ENCODE results near the gene SCAMP4. TPM values are rescaled to one million over a fixed set of nuclear protein-coding genes. Genes with fewer than 3 reads are reported as not detected.
"Not testable (repeated sequence)": the region's sequence is repeated elsewhere in the genome, so short reads cannot be mapped to it uniquely, and the experiment has no call there.

The SCAMP4 gene
- total and polyA plus RNA-seq, 7 experiments from 2014 or later = 11.8 to 35.5 (median 19.7) TPM

DNA sequence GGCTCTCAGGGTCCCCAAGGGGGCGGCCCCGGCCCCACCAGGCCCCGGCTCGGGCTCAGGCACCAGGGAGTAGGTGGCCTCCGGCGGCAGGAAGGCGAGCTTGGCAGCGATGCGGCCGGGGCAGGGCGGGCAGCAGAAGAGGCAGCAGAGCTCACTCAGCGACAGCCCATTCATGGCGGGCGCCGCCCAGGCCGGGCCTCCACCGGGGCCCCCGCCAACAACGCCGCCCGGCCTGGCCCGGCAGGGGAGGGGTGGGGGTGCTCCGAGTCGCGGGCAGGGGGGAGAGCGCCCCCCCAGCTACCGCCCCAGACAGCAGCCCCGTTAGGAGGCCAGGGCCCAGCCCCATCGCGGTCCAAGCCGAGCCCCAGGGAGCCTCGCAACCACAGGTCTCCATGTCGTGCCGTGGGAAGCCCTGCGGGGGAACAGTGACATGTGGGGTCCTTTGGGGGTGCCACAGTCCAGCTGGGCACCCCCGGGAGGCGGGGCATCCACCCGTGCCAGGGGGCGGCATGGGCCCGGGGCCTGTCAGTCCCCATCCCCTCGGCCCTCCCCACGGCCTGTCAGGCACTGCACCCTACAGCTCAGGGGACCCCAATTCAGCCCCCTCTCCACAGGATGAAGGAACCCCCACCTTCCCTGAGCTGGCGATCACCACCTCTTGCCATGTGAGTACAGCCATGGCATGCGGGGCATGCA is 23.7 kb upstream of the SCAMP4 start:
- Mint-ChIP-seq H3K36me3 (peaks cover 3 to 13% (median 4%) of the 10 kb centered on the region in 5 donors), H3K27ac (peak overlapping the region; percentile 96 to 100 (median 98)), H3K4me1 (peaks cover 21 to 38% (median 28%) of the 10 kb centered on the region in 7 donors), H3K4me3 (peak overlapping the region; percentile 92 to 100 (median 99))
- intact Hi-C loops (cut with micrococcal nuclease) = loop anchor here in 1 of 2 donors (1.0 kb wide), 1 partner anchor 24 kb away; the partner anchor contains the start of genes ADAT3 and SCAMP4
- not testable (repeated sequence) for H3K27me3 Mint-ChIP-seq; H3K27me3 ChIP-seq (ENCODE audit: control insufficient read depth in 2 of 2, insufficient read depth in 2 of 2, low read length in 2 of 2); ATAC-seq; H3K9me3 Mint-ChIP-seq; DNase-seq; H3K9me3 ChIP-seq (ENCODE audit: control insufficient read depth in 2 of 3, low read length in 3 of 3)
- POLR2A ChIA-PET = interaction anchor here (0.9 to 5.0 kb wide), 6 partner anchors 13 to 25 kb away, joined by 3 to 57 read pairs (median 6); no protein-coding TSS in a partner anchor
- peaks cover 24 to 32% of the 10 kb centered on the region in 2 donors for H3K4me1 ChIP-seq (ENCODE audit: control insufficient read depth in 2 of 2, insufficient read depth in 2 of 2, low read length in 2 of 2)
- CTCF ChIA-PET = interaction anchor here (1.3 kb wide), 1 partner anchor 16 kb away, joined by 4 read pairs; no protein-coding TSS in a partner anchor
- peak overlapping the region; percentile 86 for H3K27ac ChIP-seq (ENCODE audit: low read depth, low read length)
- peaks cover 0 to 22% (median 0%) of the 10 kb centered on the region in 3 experiments for H3K36me3 ChIP-seq (ENCODE audit: control insufficient read depth in 2 of 3, insufficient read depth in 3 of 3, low read length in 3 of 3)
- peak overlapping the region; percentile 73 for H3K4me3 ChIP-seq (ENCODE audit: low read length)

DNA sequence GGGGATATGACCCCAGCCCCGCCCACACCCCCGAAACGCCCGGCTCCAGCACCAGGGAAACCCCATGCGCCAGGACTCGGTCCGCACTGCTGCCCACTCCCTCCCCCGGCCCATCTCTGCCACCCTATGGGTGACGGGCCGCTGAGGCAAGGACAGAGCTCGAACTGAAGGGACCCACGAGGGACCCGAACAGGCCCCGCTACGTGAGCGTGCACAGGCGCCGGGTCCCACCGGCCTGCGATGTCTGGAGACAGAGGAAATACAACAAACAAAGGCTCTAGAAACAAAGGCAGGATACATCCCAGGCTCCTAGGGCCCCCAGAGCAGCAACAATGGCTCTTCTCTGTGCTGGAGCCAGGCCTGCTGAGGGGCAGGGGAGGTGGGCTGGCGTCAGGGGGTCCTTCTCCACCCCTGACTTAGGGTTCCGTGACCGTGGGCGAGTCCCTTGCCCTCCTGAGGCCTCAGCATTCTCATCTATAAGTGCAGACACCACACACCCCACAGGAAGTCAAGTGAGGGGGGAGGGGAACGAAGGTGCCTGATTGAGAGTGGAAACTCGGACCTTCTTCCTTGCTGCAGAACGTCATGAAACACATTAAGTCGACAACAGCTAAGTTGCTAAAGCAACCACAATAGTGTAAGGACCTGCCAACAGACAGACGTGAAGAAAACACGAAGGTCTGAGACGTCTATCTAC is 23.0 kb upstream of the SCAMP4 start:
- Mint-ChIP-seq H3K27me3 (no peaks in the 10 kb centered on the region), H3K9me3 (peaks cover 0 to 2% (median 0%) of the 10 kb centered on the region in 11 donors), H3K4me1 (peaks cover 21 to 38% (median 31%) of the 10 kb centered on the region in 7 donors), H3K36me3 (peaks cover 3 to 13% (median 4%) of the 10 kb centered on the region in 5 donors), H3K4me3 (peak overlapping the region; percentile 92 to 100 (median 99)), H3K27ac (peak overlapping the region; percentile 96 to 100 (median 98))
- CTCF ChIA-PET = interaction anchor here (0.5 to 1.3 kb wide), 2 partner anchors 15 to 143 kb away, joined by 3 to 4 read pairs; no protein-coding TSS in a partner anchor
- Histone ChIP-seq H3K4me3 (ENCODE audit: low read length) (peak overlapping the region; percentile 73), H3K9me3 (ENCODE audit: control insufficient read depth in 2 of 3, low read length in 3 of 3) (no peaks in the 10 kb centered on the region), H3K4me1 (ENCODE audit: control insufficient read depth in 2 of 2, insufficient read depth in 2 of 2, low read length in 2 of 2) (peaks cover 22 to 31% of the 10 kb centered on the region in 2 donors), H3K36me3 (ENCODE audit: control insufficient read depth in 2 of 3, insufficient read depth in 3 of 3, low read length in 3 of 3) (peaks cover 0 to 22% (median 0%) of the 10 kb centered on the region in 3 experiments), H3K27ac (ENCODE audit: low read depth, low read length) (peak overlapping the region; percentile 86), H3K27me3 (ENCODE audit: control insufficient read depth in 2 of 2, insufficient read depth in 2 of 2, low read length in 2 of 2) (no peaks in the 10 kb centered on the region)
- ATAC-seq = peak; percentile 74
- POLR2A ChIA-PET = interaction anchor here (0.6 to 5.0 kb wide), 7 partner anchors 14 to 613 kb away, joined by 3 to 57 read pairs (median 5); partner anchors contain the start of gene CIRBP
- peak in 8 of 9 donors; percentile 61 to 94 (median 89) for DNase-seq
- intact Hi-C loops (cut with micrococcal nuclease) = loop anchor here in 1 of 2 donors (1.0 kb wide), 1 partner anchor 23 kb away; the partner anchor contains the start of genes ADAT3 and SCAMP4

DNA sequence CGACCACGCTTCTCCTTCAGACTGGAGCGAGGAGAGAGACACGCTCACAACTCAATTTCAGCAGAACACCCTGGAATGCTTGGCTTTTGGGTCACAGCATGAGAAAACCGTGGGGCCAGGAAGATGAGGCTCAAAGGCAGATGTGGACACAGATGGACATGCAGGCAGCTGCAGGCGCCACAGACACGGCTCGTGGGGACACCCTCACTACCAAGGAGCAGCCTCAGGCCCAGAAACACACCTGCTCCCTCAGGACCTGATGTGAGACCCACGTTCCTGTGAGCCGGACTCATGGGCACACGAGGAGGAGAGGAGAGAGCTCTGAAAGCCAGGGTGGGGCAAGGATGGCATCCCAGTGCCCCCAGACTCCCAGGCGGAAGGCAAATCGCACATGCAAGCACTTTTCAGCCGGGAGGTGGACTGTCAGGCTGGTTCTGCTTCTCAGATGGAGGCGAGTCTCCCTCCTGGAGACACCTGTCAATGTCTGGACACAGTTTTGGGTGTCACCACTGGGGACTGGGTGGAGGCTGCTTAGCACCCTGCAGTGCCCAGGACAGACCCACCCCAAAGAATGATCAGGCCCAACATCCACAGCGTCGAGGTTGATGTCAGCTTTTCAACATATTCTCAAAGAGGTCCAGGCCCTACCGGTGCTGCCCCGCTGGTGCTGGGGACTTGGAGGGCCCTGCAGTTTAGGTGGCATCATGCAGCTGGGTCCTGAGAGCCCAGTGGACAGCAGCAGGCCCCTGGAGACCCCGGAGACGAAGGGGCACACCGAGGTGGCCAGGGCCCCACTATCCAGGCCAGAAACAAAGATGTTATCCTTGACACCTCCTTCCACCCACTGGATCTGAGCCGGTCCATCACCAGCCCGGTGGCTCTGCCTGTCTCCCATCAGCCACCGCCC is 22.2 kb upstream of the SCAMP4 start:
- no peaks in the 10 kb centered on the region for H3K27me3 ChIP-seq (ENCODE audit: control insufficient read depth in 2 of 2, insufficient read depth in 2 of 2, low read length in 2 of 2)
- peaks cover 22 to 31% of the 10 kb centered on the region in 2 donors for H3K4me1 ChIP-seq (ENCODE audit: control insufficient read depth in 2 of 2, insufficient read depth in 2 of 2, low read length in 2 of 2)
- ChIA-PET CTCF (interaction anchor here (0.5 to 0.6 kb wide), 2 partner anchors 135 to 142 kb away, joined by 3 to 5 read pairs; no protein-coding TSS in a partner anchor), POLR2A (interaction anchor here (0.6 to 5.0 kb wide), 9 partner anchors 13 to 733 kb away, joined by 3 to 57 read pairs (median 5); partner anchors contain the start of gene CIRBP)
- H3K4me3 ChIP-seq (ENCODE audit: low read length) = peak overlapping the region; percentile 73
- Mint-ChIP-seq H3K4me1 (peaks cover 21 to 38% (median 33%) of the 10 kb centered on the region in 7 donors), H3K27me3 (no peaks in the 10 kb centered on the region), H3K9me3 (peaks cover 0 to 2% (median 0%) of the 10 kb centered on the region in 11 donors), H3K27ac (peak overlapping the region; percentile 96 to 100 (median 98)), H3K4me3 (peak overlapping the region; percentile 92 to 100 (median 99)), H3K36me3 (peaks cover 3 to 13% (median 4%) of the 10 kb centered on the region in 5 donors)
- H3K36me3 ChIP-seq (ENCODE audit: control insufficient read depth in 2 of 3, insufficient read depth in 3 of 3, low read length in 3 of 3) = peaks cover 0 to 22% (median 0%) of the 10 kb centered on the region in 3 experiments
- H3K9me3 ChIP-seq (ENCODE audit: control insufficient read depth in 2 of 3, low read length in 3 of 3) = no peaks in the 10 kb centered on the region
- intact Hi-C loops (cut with micrococcal nuclease) = loop anchor here in 1 of 2 donors (1.0 kb wide), 1 partner anchor 22 kb away; the partner anchor contains the start of genes ADAT3 and SCAMP4
- no peak for DNase-seq
- ATAC-seq = no peak
- peak overlapping the region; percentile 86 for H3K27ac ChIP-seq (ENCODE audit: low read depth, low read length)

DNA sequence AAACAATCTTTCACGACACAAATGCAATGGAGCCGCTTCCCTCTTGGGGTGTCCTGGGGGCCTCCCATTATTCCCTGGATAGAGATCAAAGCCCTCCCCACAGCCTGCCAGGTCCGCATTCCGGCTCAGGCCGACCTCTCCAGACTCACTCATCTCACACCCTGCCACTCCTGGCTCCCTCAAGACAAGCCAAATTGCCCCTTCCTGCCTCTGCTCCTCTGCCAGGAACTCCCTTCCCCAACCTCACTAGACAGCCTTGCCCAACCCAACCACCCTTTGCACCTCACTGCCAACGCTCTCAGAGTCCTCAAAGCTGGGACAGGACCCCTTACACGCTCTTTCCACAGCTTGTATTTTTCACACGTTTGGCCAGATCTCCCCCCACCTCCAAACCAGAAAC is 21.4 kb upstream of the SCAMP4 start:
- H3K4me3 Mint-ChIP-seq = peak overlapping the region; percentile 92 to 100 (median 99)
- Histone ChIP-seq H3K4me3 (ENCODE audit: low read length) (peak overlapping the region; percentile 73), H3K27ac (ENCODE audit: low read depth, low read length) (peak overlapping the region; percentile 86), H3K36me3 (ENCODE audit: control insufficient read depth in 2 of 3, insufficient read depth in 3 of 3, low read length in 3 of 3) (peaks cover 0 to 20% (median 0%) of the 10 kb centered on the region in 3 experiments), H3K4me1 (ENCODE audit: control insufficient read depth in 2 of 2, insufficient read depth in 2 of 2, low read length in 2 of 2) (peaks cover 22 to 31% of the 10 kb centered on the region in 2 donors), H3K9me3 (ENCODE audit: control insufficient read depth in 2 of 3, low read length in 3 of 3) (no peaks in the 10 kb centered on the region), H3K27me3 (ENCODE audit: control insufficient read depth in 2 of 2, insufficient read depth in 2 of 2, low read length in 2 of 2) (no peaks in the 10 kb centered on the region)
- ATAC-seq (no peak), DNase-seq (peak in 2 of 9 donors; percentile 33 to 36)
- H3K27me3 Mint-ChIP-seq = no peaks in the 10 kb centered on the region
- peaks cover 0 to 2% (median 0%) of the 10 kb centered on the region in 11 donors for H3K9me3 Mint-ChIP-seq
- ChIA-PET CTCF (no interaction called here), POLR2A (interaction anchor here (0.8 to 5.0 kb wide), 6 partner anchors 7 to 732 kb away, joined by 3 to 57 read pairs (median 11); partner anchors contain the start of gene CIRBP)
- H3K4me1 Mint-ChIP-seq = peaks cover 21 to 38% (median 33%) of the 10 kb centered on the region in 7 donors
- peaks cover 3 to 13% (median 4%) of the 10 kb centered on the region in 5 donors for H3K36me3 Mint-ChIP-seq
- intact Hi-C loops (cut with micrococcal nuclease) = loop anchor here in 1 of 2 donors (1.0 kb wide), 1 partner anchor 7 kb away; no protein-coding TSS in a partner anchor
- peak overlapping the region; percentile 96 to 100 (median 98) for H3K27ac Mint-ChIP-seq

DNA sequence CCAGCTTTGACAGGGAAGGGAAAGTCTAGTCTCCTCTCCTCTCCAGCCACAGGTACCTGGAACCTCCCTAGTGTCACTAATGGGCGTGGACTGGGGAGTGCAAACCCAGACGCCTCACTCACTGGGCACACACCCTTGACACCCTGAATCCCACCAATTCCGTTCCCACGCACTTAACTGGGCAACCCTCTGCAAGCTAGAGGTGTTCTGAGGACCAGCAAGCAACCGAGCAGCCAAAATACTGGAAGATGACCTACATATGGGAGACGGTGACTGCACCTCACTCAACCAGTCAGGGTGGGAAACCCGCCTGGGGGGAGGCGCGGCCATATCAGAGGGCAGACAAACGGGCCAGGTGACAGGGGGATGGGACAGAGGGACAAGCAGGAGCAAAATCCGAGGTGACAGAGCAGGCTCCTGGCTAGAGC is 20.9 kb upstream of the SCAMP4 start:
- CTCF ChIA-PET = no interaction called here

More for the DNA sequence above, 20.9 kb upstream of the SCAMP4 start:
- Mint-ChIP-seq H3K4me3 (peak overlapping the region; percentile 92 to 100 (median 99)), H3K27ac (peak overlapping the region; percentile 96 to 100 (median 98)), H3K9me3 (peaks cover 0 to 2% (median 0%) of the 10 kb centered on the region in 11 donors), H3K36me3 (peaks cover 3 to 13% (median 4%) of the 10 kb centered on the region in 5 donors), H3K4me1 (peaks cover 21 to 38% (median 33%) of the 10 kb centered on the region in 7 donors), H3K27me3 (no peaks in the 10 kb centered on the region)
- Histone ChIP-seq H3K27me3 (ENCODE audit: control insufficient read depth in 2 of 2, insufficient read depth in 2 of 2, low read length in 2 of 2) (no peaks in the 10 kb centered on the region), H3K27ac (ENCODE audit: low read depth, low read length) (peak overlapping the region; percentile 86), H3K4me3 (ENCODE audit: low read length) (peak overlapping the region; percentile 73), H3K9me3 (ENCODE audit: control insufficient read depth in 2 of 3, low read length in 3 of 3) (no peaks in the 10 kb centered on the region), H3K4me1 (ENCODE audit: control insufficient read depth in 2 of 2, insufficient read depth in 2 of 2, low read length in 2 of 2) (peaks cover 22 to 31% of the 10 kb centered on the region in 2 donors), H3K36me3 (ENCODE audit: control insufficient read depth in 2 of 3, insufficient read depth in 3 of 3, low read length in 3 of 3) (peaks cover 0 to 20% (median 0%) of the 10 kb centered on the region in 3 experiments)
- ATAC-seq = peak; percentile 8
- DNase-seq = peak in 3 of 9 donors; percentile 36 to 50 (median 37)
- POLR2A ChIA-PET = interaction anchor here (0.8 to 5.0 kb wide), 7 partner anchors 8 to 732 kb away, joined by 3 to 57 read pairs (median 8); no protein-coding TSS in a partner anchor
- intact Hi-C loops (cut with micrococcal nuclease) = loop anchor here in 1 of 2 donors (1.0 kb wide), 1 partner anchor 8 kb away; no protein-coding TSS in a partner anchor
